ENCODE results near the gene UBR4.

UBR4 gene

GRCh38 chr1:19080721-19081120, 129.3 kb downstream of the UBR4 start:
- H3K79me2 ChIP-seq (ENCODE audit: control insufficient read depth, low read length): no peaks in the 10 kb centered on the region
- no peaks in the 10 kb centered on the region for H3K9me3 ChIP-seq (ENCODE audit: control insufficient read depth, insufficient read depth, low read length)
- no peaks in the 10 kb centered on the region for H4K20me1 ChIP-seq (ENCODE audit: control insufficient read depth, insufficient read depth, low read depth, low read length)
- TF ChIP-seq, protein P1, sequence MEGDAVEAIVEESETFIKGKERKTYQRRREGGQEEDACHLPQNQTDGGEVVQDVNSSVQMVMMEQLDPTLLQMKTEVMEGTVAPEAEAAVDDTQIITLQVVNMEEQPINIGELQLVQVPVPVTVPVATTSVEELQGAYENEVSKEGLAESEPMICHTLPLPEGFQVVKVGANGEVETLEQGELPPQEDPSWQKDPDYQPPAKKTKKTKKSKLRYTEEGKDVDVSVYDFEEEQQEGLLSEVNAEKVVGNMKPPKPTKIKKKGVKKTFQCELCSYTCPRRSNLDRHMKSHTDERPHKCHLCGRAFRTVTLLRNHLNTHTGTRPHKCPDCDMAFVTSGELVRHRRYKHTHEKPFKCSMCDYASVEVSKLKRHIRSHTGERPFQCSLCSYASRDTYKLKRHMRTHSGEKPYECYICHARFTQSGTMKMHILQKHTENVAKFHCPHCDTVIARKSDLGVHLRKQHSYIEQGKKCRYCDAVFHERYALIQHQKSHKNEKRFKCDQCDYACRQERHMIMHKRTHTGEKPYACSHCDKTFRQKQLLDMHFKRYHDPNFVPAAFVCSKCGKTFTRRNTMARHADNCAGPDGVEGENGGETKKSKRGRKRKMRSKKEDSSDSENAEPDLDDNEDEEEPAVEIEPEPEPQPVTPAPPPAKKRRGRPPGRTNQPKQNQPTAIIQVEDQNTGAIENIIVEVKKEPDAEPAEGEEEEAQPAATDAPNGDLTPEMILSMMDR (IDR thresholded peaks at IDR 0.05; ENCODE audit: low read depth, low read length, poor library complexity, severe bottlenecking): no peak
- no peak for TF ChIP-seq EZH2phosphoT487 (IDR thresholded peaks at IDR 0.05; ENCODE audit: borderline replicate concordance, low read length)
- H3K36me3 ChIP-seq (ENCODE audit: control insufficient read depth, low read length): peaks cover 97% of the 10 kb centered on the region
- no peak overlapping the region for H3K4me2 ChIP-seq (ENCODE audit: low read length)
- H3F3A ChIP-seq (ENCODE audit: control insufficient read depth, insufficient read depth): no peaks in the 10 kb centered on the region
- H3K4me1 ChIP-seq (ENCODE audit: control insufficient read depth, low read length): no peaks in the 10 kb centered on the region
- no peaks in the 10 kb centered on the region for H3K27me3 ChIP-seq (ENCODE audit: control insufficient read depth, low read length)
- no peaks in the 10 kb centered on the region for H3K9me2 ChIP-seq (replicated peaks; ENCODE audit: control insufficient read depth, low read length)
- H3K4me3 ChIP-seq (ENCODE audit: low read length): no peak overlapping the region
- H3K27ac ChIP-seq (ENCODE audit: low read depth, low read length): no peak overlapping the region

- Histone ChIP-seq H3K4me3 (ENCODE audit: low read length) (no peak overlapping the region), H3K4me2 (ENCODE audit: low read length) (no peak overlapping the region)
Measured at GRCh38 chr1:19079541-19080472, 130.3 kb downstream of the UBR4 start.

GRCh38 chr1:19078536-19078935, 131.5 kb downstream of the UBR4 start:
- Histone ChIP-seq H3K4me3 (ENCODE audit: low read length) (no peak overlapping the region), H3K27ac (ENCODE audit: low read depth, low read length) (no peak overlapping the region)
- TF ChIP-seq, protein P1 (IDR thresholded peaks at IDR 0.05; ENCODE audit: low read depth, low read length, poor library complexity, severe bottlenecking): no peak
- no peak for TF ChIP-seq EZH2phosphoT487 (IDR thresholded peaks at IDR 0.05; ENCODE audit: borderline replicate concordance, low read length)

More at GRCh38 chr1:19079541-19080472, 130.3 kb downstream of the UBR4 start:
- H3F3A ChIP-seq (ENCODE audit: control insufficient read depth, insufficient read depth): no peaks in the 10 kb centered on the region
- H3K9me3 ChIP-seq (ENCODE audit: control insufficient read depth, insufficient read depth, low read length): no peaks in the 10 kb centered on the region
- H3K9me2 ChIP-seq (replicated peaks; ENCODE audit: control insufficient read depth, low read length): no peaks in the 10 kb centered on the region
- peaks cover 98% of the 10 kb centered on the region for H3K36me3 ChIP-seq (ENCODE audit: control insufficient read depth, low read length)
- no peak for TF ChIP-seq EZH2phosphoT487 (IDR thresholded peaks at IDR 0.05; ENCODE audit: borderline replicate concordance, low read length)
- TF ChIP-seq, protein P1 (IDR thresholded peaks at IDR 0.05; ENCODE audit: low read depth, low read length, poor library complexity, severe bottlenecking): no peak
- no peaks in the 10 kb centered on the region for H4K20me1 ChIP-seq (ENCODE audit: control insufficient read depth, insufficient read depth, low read depth, low read length)
- no peaks in the 10 kb centered on the region for H3K27me3 ChIP-seq (ENCODE audit: control insufficient read depth, low read length)
- H3K27ac ChIP-seq (ENCODE audit: low read depth, low read length): no peak overlapping the region
- H3K79me2 ChIP-seq (ENCODE audit: control insufficient read depth, low read length): no peaks in the 10 kb centered on the region
- no peaks in the 10 kb centered on the region for H3K4me1 ChIP-seq (ENCODE audit: control insufficient read depth, low read length)

More at GRCh38 chr1:19078536-19078935, 131.5 kb downstream of the UBR4 start:
- Histone ChIP-seq H3K4me2 (ENCODE audit: low read length) (no peak overlapping the region), H3F3A (ENCODE audit: control insufficient read depth, insufficient read depth) (no peaks in the 10 kb centered on the region), H3K27me3 (ENCODE audit: control insufficient read depth, low read length) (no peaks in the 10 kb centered on the region), H3K9me3 (ENCODE audit: control insufficient read depth, insufficient read depth, low read length) (no peaks in the 10 kb centered on the region), H4K20me1 (ENCODE audit: control insufficient read depth, insufficient read depth, low read depth, low read length) (no peaks in the 10 kb centered on the region), H3K9me2 (replicated peaks; ENCODE audit: control insufficient read depth, low read length) (no peaks in the 10 kb centered on the region), H3K36me3 (ENCODE audit: control insufficient read depth, low read length) (peaks cover 97% of the 10 kb centered on the region), H3K4me1 (ENCODE audit: control insufficient read depth, low read length) (no peaks in the 10 kb centered on the region), H3K79me2 (ENCODE audit: control insufficient read depth, low read length) (no peaks in the 10 kb centered on the region)

Data from DOHH2 (cell line).